H1 (cell line): ENCODE data around the gene DIAPH1. TPM values are rescaled to one million over a fixed set of nuclear protein-coding genes. Genes with fewer than 3 reads are reported as not detected.

Experiments used
- CTCF ChIA-PET: fragments of 300-600 bp; sonication (Branson Sonifier 250); formaldehyde crosslinking; loops from one replicate; lab custom pipeline; 2021; ENCODE audit not compliant: partially characterized antibody; lab: Charles Lee
- POLR2A ChIA-PET: fragments of 300-600 bp; sonication (Branson Sonifier 250); formaldehyde crosslinking; loops from one replicate; lab custom pipeline; 2021; ENCODE audit warnings: inconsistent platforms; ENCODE audit not compliant: partially characterized antibody; lab: Charles Lee
- DNase-seq, 2 experiments: peaks; one replicate each; pipeline versions ENCODE4 v3.0.0 to v3.0.0-alpha.2; 2010 to 2022; ENCODE audit warnings: low spot score in 2 of 2, low read depth in 1 of 2, mixed read lengths in 1 of 2
- FAIRE-seq: peaks from 2 replicates; lab custom pipeline; 2011; peaks lifted over from hg19 to GRCh38; lab: Jason Lieb, UNC
- H2AFZ ChIP-seq: 2 replicates; pipeline ENCODE4 v1.8.1; 2012; ENCODE audit warnings: low read length, inconsistent platforms
- H2AK5ac ChIP-seq: 2 replicates; pipeline ENCODE4 v1.6.1; 2013; ENCODE audit warnings: low read depth, low read length
- H2BK120ac ChIP-seq: replicated peaks from 2 replicates; pipeline ENCODE3; 2013; ENCODE audit warnings: low read depth, low read length, inconsistent platforms
- H2BK12ac ChIP-seq: 2 replicates; pipeline ENCODE4 v1.6.1; 2013; ENCODE audit warnings: low read depth, low read length
- H2BK15ac ChIP-seq: 2 replicates; pipeline ENCODE4 v1.6.1; 2013; ENCODE audit warnings: low read length
- H2BK20ac ChIP-seq: 2 replicates; pipeline ENCODE4 v1.6.1; 2013; ENCODE audit warnings: low read length
- H2BK5ac ChIP-seq: 2 replicates; pipeline ENCODE4 v1.6.1; 2013; ENCODE audit warnings: low read depth, low read length
- H3K14ac ChIP-seq: 2 replicates; pipeline ENCODE4 v1.6.1; 2013; ENCODE audit warnings: inconsistent platforms; ENCODE audit not compliant: insufficient read length
- H3K18ac ChIP-seq: 2 replicates; pipeline ENCODE4 v1.6.1; 2013; ENCODE audit warnings: low read length; ENCODE audit errors: extremely low read depth
- H3K23ac ChIP-seq: 2 replicates; pipeline ENCODE4 v1.6.1; 2013; ENCODE audit warnings: inconsistent platforms; ENCODE audit not compliant: insufficient read length
- H3K23me2 ChIP-seq: 2 replicates; pipeline ENCODE4 v1.6.1; 2013; ENCODE audit warnings: low read depth, low read length
- H3K27ac ChIP-seq: 2 replicates; pipeline ENCODE4 v1.6.1; 2011; ENCODE audit warnings: low read depth, low read length, inconsistent platforms
- H3K27me3 ChIP-seq, 4 experiments: replicated peaks in 1 of 4; 1 replicate in 1 of 4; 2 replicates in 3 of 4; pipeline versions ENCODE4 v1.6.1 to v1.8.1; 2011 to 2013; ENCODE audit warnings: low read length in 3 of 4, mild to moderate bottlenecking in 3 of 4, inconsistent platforms in 2 of 4, mixed read lengths in 2 of 4, moderate library complexity in 1 of 4; ENCODE audit not compliant: control insufficient read depth in 3 of 4, insufficient read depth in 3 of 4; ENCODE audit errors: extremely low read depth in 1 of 4
- H3K36me3 ChIP-seq, 4 experiments: 2 replicates each; pipeline versions ENCODE4 v1.6.1 to v1.8.1; 2011 to 2013; ENCODE audit warnings: mild to moderate bottlenecking in 4 of 4, low read length in 3 of 4, moderate library complexity in 2 of 4, control low read depth in 1 of 4, inconsistent platforms in 1 of 4; ENCODE audit not compliant: insufficient read depth in 4 of 4, control insufficient read depth in 2 of 4
- H3K4ac ChIP-seq: replicated peaks from 2 replicates; pipeline ENCODE3; 2013; ENCODE audit warnings: low read length, low read depth, mixed read lengths, inconsistent platforms; ENCODE audit not compliant: insufficient read length
- H3K4me1 ChIP-seq, 4 experiments: replicated peaks in 1 of 4; 1 replicate in 1 of 4; 2 replicates in 3 of 4; pipeline versions ENCODE4 v1.6.1 to v1.8.1; 2011 to 2013; ENCODE audit warnings: low read length in 3 of 4, inconsistent platforms in 2 of 4, mixed read lengths in 1 of 4; ENCODE audit not compliant: insufficient read depth in 4 of 4, control insufficient read depth in 3 of 4
- H3K4me2 ChIP-seq, 2 experiments: 2 replicates each; pipeline versions ENCODE4 v1.6.1 to v1.8.1; 2011 to 2013; ENCODE audit warnings: low read depth in 2 of 2, low read length in 2 of 2, control low read depth in 1 of 2, inconsistent platforms in 1 of 2, mild to moderate bottlenecking in 1 of 2; ENCODE audit not compliant: insufficient read depth in 1 of 2
- H3K4me3 ChIP-seq, 4 experiments: fragments of 200-600, 300-600 bp in 1 of 4; sonication (generic), shearing (Covaris generic), sonication (Bioruptor Twin) in 1 of 4; 2 replicates each; pipeline versions ENCODE4 v1.5.1 to v1.8.1; 2011 to 2016; ENCODE audit warnings: low read length in 4 of 4, low read depth in 3 of 4, control low read depth in 2 of 4, inconsistent platforms in 2 of 4, mild to moderate bottlenecking in 2 of 4, mixed read lengths in 1 of 4, moderate library complexity in 1 of 4; ENCODE audit not compliant: insufficient read depth in 2 of 4; ENCODE audit errors: extremely low read depth in 1 of 4
- H3K56ac ChIP-seq: replicated peaks from 2 replicates; pipeline ENCODE3; 2013; ENCODE audit warnings: low read depth, mild to moderate bottlenecking, mixed read lengths, low read length, inconsistent platforms; ENCODE audit not compliant: insufficient read length
- H3K79me1 ChIP-seq: 2 replicates; pipeline ENCODE4 v1.6.1; 2013; ENCODE audit warnings: low read depth, low read length, control low read depth
- H3K79me2 ChIP-seq, 2 experiments: 2 replicates each; pipeline versions ENCODE4 v1.6.1 to v1.8.1; 2012 to 2013; ENCODE audit warnings: low read length in 2 of 2, mild to moderate bottlenecking in 2 of 2, inconsistent platforms in 1 of 2; ENCODE audit not compliant: insufficient read depth in 2 of 2, control insufficient read depth in 1 of 2
- H3K9ac ChIP-seq, 4 experiments: replicated peaks in 1 of 4; 1 replicate in 1 of 4; 2 replicates in 3 of 4; pipeline versions ENCODE4 v1.6.1 to v1.8.1; 2011 to 2013; ENCODE audit warnings: low read depth in 3 of 4, low read length in 3 of 4, control low read depth in 2 of 4, mild to moderate bottlenecking in 2 of 4, moderate library complexity in 2 of 4, inconsistent platforms in 1 of 4; ENCODE audit errors: extremely low read depth in 1 of 4
- H3K9me3 ChIP-seq, 2 experiments: 2 replicates each; pipeline versions ENCODE4 v1.6.1 to v1.8.1; 2012 to 2013; ENCODE audit warnings: mild to moderate bottlenecking in 2 of 2, moderate library complexity in 2 of 2, control low read depth in 1 of 2, inconsistent platforms in 1 of 2, low read depth in 1 of 2, low read length in 1 of 2, mixed read lengths in 1 of 2; ENCODE audit not compliant: insufficient read depth in 2 of 2
- H4K20me1 ChIP-seq, 2 experiments: replicated peaks in 1 of 2; 2 replicates each; pipeline versions ENCODE3 to v1.8.1; 2011 to 2013; ENCODE audit warnings: inconsistent platforms in 2 of 2, low read length in 2 of 2, mild to moderate bottlenecking in 1 of 2; ENCODE audit not compliant: insufficient read depth in 2 of 2, control insufficient read depth in 1 of 2
- H4K5ac ChIP-seq: 2 replicates; pipeline ENCODE4 v1.6.1; 2013; ENCODE audit warnings: low read length, low read depth, mixed read lengths, inconsistent platforms; ENCODE audit not compliant: insufficient read length
- H4K8ac ChIP-seq: 2 replicates; pipeline ENCODE4 v1.8.0; 2013; ENCODE audit warnings: mild to moderate bottlenecking, moderate library complexity, low read length, inconsistent platforms; ENCODE audit not compliant: insufficient read depth; ENCODE audit errors: extremely low read depth
- H4K91ac ChIP-seq: replicated peaks from 2 replicates; pipeline ENCODE3; 2013; ENCODE audit warnings: low read length, mixed read lengths, inconsistent platforms; ENCODE audit not compliant: insufficient read length
- EGR1 ChIP-seq: IDR thresholded peaks from 2 replicates; pipeline ENCODE4 v1.6.1; 2011; ENCODE audit warnings: low read depth, low read length, borderline replicate concordance
- HDAC6 ChIP-seq: IDR thresholded peaks from one replicate; pipeline ENCODE4 v1.7.1; 2012; ENCODE audit warnings: low read depth, mild to moderate bottlenecking, inconsistent platforms, low read length, moderate library complexity
- WGBS, 2 experiments: shearing (Covaris generic) in 1 of 2; methylation state at CpG; one replicate each; pipeline versions ENCODE4 v1.1.6 to v1.1.7; 2013 to 2015; ENCODE audit warnings: low lambda C conversion rate in 2 of 2, mixed read lengths in 2 of 2, inconsistent platforms in 1 of 2, low coverage in 1 of 2, missing lambda C conversion rate in 1 of 2; ENCODE audit not compliant: insufficient replicate concordance in 2 of 2, insufficient coverage in 1 of 2, insufficient read length in 1 of 2; ENCODE audit errors: extremely low coverage in 1 of 2, missing lambda C conversion rate in 1 of 2; 5-methylcytosine and 5-hydroxymethylcytosine counted together
- polyA plus RNA-seq, 7 experiments: library from polyadenylated mRNA; depleted of rRNA in 3 of 7; stranded (reverse) in 5 of 7; unstranded in 2 of 7; fragments of >200 nt in 5 of 7; fragments of 200-250 nt in 2 of 7; gene quantifications; 1 replicate in 5 of 7; 2 replicates in 1 of 7; 4 replicates in 1 of 7; pipeline versions ENCODE4 v1.2.1 to v1.2.3, GENCODE V29; 2011 to 2013; ENCODE audit warnings: missing spikeins in 2 of 7, mixed read lengths in 2 of 7
- total RNA-seq: library from RNA; stranded (reverse); fragmentation: NEBNext Ultra II Directional; extraction: Animal tissue kit (Norgen Biotek cat#: 25700); gene quantifications from 2 replicates; pipeline ENCODE4 v1.2.1, GENCODE V29; 2021

DIAPH1 gene
- total and polyA plus RNA-seq, 2 of the 8 experiments (the other 6 are each of a cell fraction or from before 2014, with no cell fraction given): 61.2 to 114 TPM

GRCh38 chr5:141508798-141509611 lies 109.8 kb downstream of the DIAPH1 start:
- H2BK20ac ChIP-seq: no peak overlapping the region
- H3K4me1 ChIP-seq: peaks cover 4 to 21% (median 11%) of the 10 kb centered on the region in 4 experiments
- H4K8ac ChIP-seq: peak overlapping the region; percentile 20
- no peak overlapping the region for H3K18ac ChIP-seq
- H3K79me2 ChIP-seq: no peaks in the 10 kb centered on the region
- ChIA-PET CTCF (interaction anchor here (0.6 to 50.9 kb wide), 31 partner anchors 9 to 348 kb away, joined by 3 to 1236 read pairs (median 5); partner anchors contain the start of genes PCDHB11, PCDHB13, PCDHB14 and PCDHB15), POLR2A (interaction anchor here (0.6 to 2.2 kb wide), 7 partner anchors 13 to 95 kb away, joined by 3 to 17 read pairs (median 6); partner anchors contain the start of gene PCDHGA11)
- H3K9ac ChIP-seq: no peak overlapping the region
- WGBS, 2 experiments: 43% methylated on average over 11 of the region's 23 CpGs; no CpG with 5 or more reads in 1 of the 2 experiments
- no peaks in the 10 kb centered on the region for H3K79me1 ChIP-seq
- H4K91ac ChIP-seq: peak overlapping the region; percentile 72
- H2BK15ac ChIP-seq: peak overlapping the region; percentile 55; the same call in 1 of the 2 replicates
- FAIRE-seq (no peak), DNase-seq (no peak)
- H2BK12ac ChIP-seq: 0 out of 2 replicates have a peak overlapping the region, but pooled peaks have one; percentile 68
- peaks cover 15% of the 10 kb centered on the region for H3K23me2 ChIP-seq
- H3K27me3 ChIP-seq: no peaks in the 10 kb centered on the region
- peak overlapping the region; percentile 68 for H2BK5ac ChIP-seq
- no peak for TF ChIP-seq HDAC6
- TF ChIP-seq EGR1: 0 out of 2 replicates have a peak, but pooled peaks have one; percentile 5
- no peak overlapping the region for H3K23ac ChIP-seq
- no peak overlapping the region for H2AFZ ChIP-seq
- no peak overlapping the region for H3K14ac ChIP-seq
- H3K27ac ChIP-seq: no peak overlapping the region
- H3K36me3 ChIP-seq: peaks cover 0 to 9% (median 3%) of the 10 kb centered on the region in 4 experiments; a peak in 3 of 8 replicates
- H3K4ac ChIP-seq: peak overlapping the region; percentile 57
- H3K56ac ChIP-seq: no peak overlapping the region
- H4K5ac ChIP-seq: peak overlapping the region; percentile 35
- no peaks in the 10 kb centered on the region for H4K20me1 ChIP-seq
- no peak overlapping the region for H2AK5ac ChIP-seq
- H3K4me3 ChIP-seq: peak overlapping the region; percentile 17 to 48 (median 22); a peak in 5 of 8 replicates
- peak overlapping the region; percentile 61 to 65 for H3K4me2 ChIP-seq
- H3K9me3 ChIP-seq: no peaks in the 10 kb centered on the region
- peak overlapping the region; percentile 38 for H2BK120ac ChIP-seq
